Mesothelial cell of epicardium (in vitro differentiated cells): ENCODE results near the gene GNAI2. TPM values are rescaled to one million over a fixed set of nuclear protein-coding genes. Genes with fewer than 3 reads are reported as not detected.
"Not testable (repeated sequence)": the region's sequence is repeated elsewhere in the genome, so short reads cannot be mapped to it uniquely, and the experiment has no call there.

ENCODE experiments used
- DNase-seq, 2 experiments: peaks; one replicate each; pipeline ENCODE4 v3.0.0; 2021; ENCODE audit warnings: low spot score in 2 of 2; ENCODE audit not compliant: unreplicated experiment in 2 of 2
- H3K27ac Mint-ChIP-seq: 2 replicates; pipeline ENCODE4 v1.8.0; 2021; ENCODE audit warnings: mixed read lengths
- H3K27me3 Mint-ChIP-seq: 2 replicates; pipeline ENCODE4 v1.8.0; 2021; ENCODE audit warnings: low read depth, mixed read lengths
- H3K36me3 Mint-ChIP-seq: 2 replicates; pipeline ENCODE4 v1.8.0; 2021; ENCODE audit warnings: mixed read lengths
- H3K4me1 Mint-ChIP-seq: 2 replicates; pipeline ENCODE4 v1.8.0; 2021; ENCODE audit warnings: mixed read lengths
- H3K4me3 Mint-ChIP-seq: 2 replicates; pipeline ENCODE4 v1.8.0; 2021; ENCODE audit warnings: mild to moderate bottlenecking, moderate library complexity, mixed read lengths
- H3K9me3 Mint-ChIP-seq: 2 replicates; pipeline ENCODE4 v1.8.0; 2021; ENCODE audit warnings: mixed read lengths
- total RNA-seq: library from RNA; stranded (reverse); gene quantifications from 3 replicates; pipeline ENCODE4 v1.2.1, GENCODE V29; 2021
- TF ChIP-seq, protein P1 (sequence below): fragments of 200-600 bp; sonication (generic); IDR thresholded peaks from one replicate; pipeline ENCODE4 v1.5.0; 2021; ENCODE audit warnings: antibody characterized with exemption; ENCODE audit not compliant: unreplicated experiment

Gene GNAI2
- total RNA-seq, 1 donor from 2014 or later = 156 TPM

DNA sequence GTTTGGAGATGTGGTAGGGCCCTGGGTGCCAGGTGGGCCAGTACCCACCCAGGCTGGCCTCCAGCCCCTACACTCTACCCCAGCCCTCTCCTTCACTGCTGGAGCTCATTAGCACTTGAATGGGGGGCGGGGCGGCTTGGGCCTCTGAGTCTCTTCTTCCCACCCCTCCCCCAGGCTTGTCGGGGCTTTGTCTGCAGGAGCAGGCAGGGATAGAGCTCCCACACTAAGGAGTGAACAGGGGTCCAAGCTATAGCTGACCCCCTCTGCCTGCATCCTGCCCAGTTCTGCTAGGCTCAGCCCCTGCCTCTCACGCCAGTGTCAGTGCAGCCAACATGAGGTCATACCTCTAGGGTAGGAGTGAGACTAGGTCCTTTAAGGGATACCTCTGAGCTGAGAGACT lies 5.2 kb downstream of the GNAI2 start:
- Mint-ChIP-seq H3K9me3 (no peaks in the 10 kb centered on the region), H3K27ac (peak overlapping the region; percentile 83), H3K36me3 (no peaks in the 10 kb centered on the region), H3K4me3 (no peak overlapping the region), H3K4me1 (peaks cover 52% of the 10 kb centered on the region), H3K27me3 (no peaks in the 10 kb centered on the region)
- DNase-seq = no peak
- TF ChIP-seq, protein P1, sequence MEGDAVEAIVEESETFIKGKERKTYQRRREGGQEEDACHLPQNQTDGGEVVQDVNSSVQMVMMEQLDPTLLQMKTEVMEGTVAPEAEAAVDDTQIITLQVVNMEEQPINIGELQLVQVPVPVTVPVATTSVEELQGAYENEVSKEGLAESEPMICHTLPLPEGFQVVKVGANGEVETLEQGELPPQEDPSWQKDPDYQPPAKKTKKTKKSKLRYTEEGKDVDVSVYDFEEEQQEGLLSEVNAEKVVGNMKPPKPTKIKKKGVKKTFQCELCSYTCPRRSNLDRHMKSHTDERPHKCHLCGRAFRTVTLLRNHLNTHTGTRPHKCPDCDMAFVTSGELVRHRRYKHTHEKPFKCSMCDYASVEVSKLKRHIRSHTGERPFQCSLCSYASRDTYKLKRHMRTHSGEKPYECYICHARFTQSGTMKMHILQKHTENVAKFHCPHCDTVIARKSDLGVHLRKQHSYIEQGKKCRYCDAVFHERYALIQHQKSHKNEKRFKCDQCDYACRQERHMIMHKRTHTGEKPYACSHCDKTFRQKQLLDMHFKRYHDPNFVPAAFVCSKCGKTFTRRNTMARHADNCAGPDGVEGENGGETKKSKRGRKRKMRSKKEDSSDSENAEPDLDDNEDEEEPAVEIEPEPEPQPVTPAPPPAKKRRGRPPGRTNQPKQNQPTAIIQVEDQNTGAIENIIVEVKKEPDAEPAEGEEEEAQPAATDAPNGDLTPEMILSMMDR = no peak

DNA sequence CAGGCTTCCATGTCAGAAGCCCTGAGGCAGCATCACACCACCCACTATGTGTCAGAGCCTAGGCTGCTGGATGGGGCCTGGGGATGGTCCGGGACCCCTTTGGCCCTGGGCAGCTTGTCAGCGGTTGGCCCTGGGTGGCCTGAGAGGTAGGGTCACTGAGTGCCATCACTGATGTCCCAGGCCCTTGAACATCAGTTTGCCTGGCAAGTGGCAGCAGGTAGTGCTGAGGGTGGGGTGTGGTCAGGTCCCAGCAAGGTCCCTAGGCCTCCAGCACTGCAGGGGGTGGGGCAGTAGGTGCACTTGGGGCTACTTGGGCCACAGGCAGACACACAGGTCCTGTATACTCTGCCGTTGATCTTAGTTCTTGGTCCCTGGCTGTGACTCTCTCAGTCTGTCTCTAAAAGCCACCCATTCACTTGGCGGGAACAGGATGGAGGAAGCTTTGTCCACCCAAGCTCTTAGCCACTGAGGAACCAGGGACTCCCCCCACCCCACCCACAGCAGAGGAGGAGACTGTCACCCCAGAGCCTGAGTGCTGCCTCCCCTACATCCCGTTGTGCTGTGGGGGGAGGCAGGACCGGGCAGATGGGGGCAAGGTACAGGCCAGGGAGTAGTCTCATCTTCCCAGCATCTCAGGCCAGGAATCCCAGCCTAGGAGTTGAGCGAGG lies 5.8 kb downstream of the GNAI2 start:
- no peaks in the 10 kb centered on the region for H3K36me3 Mint-ChIP-seq
- H3K4me1 Mint-ChIP-seq = peaks cover 57% of the 10 kb centered on the region
- no peak overlapping the region for H3K27ac Mint-ChIP-seq
- TF ChIP-seq, protein P1 = no peak
- H3K4me3 Mint-ChIP-seq = no peak overlapping the region
- no peaks in the 10 kb centered on the region for H3K27me3 Mint-ChIP-seq
- H3K9me3 Mint-ChIP-seq = no peaks in the 10 kb centered on the region
- no peak for DNase-seq

DNA sequence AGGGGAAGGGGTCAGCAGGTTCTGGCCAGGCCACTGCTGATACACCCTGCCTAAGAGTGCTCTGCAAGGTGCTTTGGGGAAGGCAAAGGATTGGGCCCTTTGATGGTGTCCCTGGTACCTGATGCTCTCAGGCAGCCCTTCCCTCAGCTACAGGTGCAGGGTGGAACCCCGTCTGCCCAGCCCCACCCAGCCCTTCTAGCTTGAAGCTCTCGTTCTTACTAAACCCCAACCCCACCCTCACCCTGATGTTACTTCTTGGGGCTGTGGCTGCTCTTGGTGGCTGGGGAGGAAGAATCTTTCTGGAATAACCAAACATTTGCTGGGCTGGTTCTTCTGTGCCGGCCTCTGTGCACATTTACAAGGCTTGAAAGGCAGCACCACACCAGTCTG lies 6.4 kb downstream of the GNAI2 start:
- no peak for DNase-seq
- no peak overlapping the region for H3K4me3 Mint-ChIP-seq

DNA sequence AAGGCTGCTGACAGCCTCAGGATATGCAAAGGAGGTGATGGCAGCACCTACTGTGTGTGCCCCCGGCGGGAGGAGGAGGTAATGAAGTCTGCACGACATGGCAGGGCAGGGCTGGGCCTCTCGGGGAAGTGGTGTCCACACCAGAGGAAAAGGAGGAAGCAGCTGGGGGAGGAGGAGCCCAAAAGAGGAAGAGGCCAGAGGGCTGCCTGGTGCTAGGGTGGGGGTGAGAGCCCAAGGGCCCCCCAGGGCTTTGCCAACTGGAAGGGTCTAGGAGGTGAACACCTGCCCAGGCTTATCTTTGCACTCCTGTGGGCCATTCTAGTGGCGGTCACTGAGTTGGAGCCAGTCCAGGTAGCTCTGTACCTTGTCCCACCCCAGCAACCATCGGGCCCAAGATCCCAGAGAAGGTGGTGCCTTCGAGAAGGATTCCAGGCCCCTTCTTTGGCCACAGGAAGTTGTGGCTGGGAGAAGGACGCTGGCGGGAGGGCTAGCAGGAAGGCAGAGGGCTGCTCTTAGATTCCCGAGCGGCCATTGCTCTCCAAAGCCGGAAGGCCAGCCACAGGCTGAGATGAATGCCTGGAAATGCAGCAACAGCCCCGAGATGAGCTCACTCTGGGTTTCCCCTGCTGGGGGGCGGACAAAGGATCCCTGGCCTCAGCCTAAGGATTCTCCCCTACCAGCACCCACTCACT lies 7.0 kb downstream of the GNAI2 start:
- Mint-ChIP-seq H3K4me3 (no peak overlapping the region), H3K27me3 (no peaks in the 10 kb centered on the region), H3K36me3 (no peaks in the 10 kb centered on the region), H3K27ac (peak overlapping the region; percentile 64), H3K9me3 (no peaks in the 10 kb centered on the region), H3K4me1 (peaks cover 53% of the 10 kb centered on the region)
- TF ChIP-seq, protein P1 = no peak
- no peak for DNase-seq

More for the DNA sequence above, 6.4 kb downstream of the GNAI2 start:
- Mint-ChIP-seq H3K27me3 (no peaks in the 10 kb centered on the region), H3K36me3 (no peaks in the 10 kb centered on the region), H3K9me3 (no peaks in the 10 kb centered on the region), H3K4me1 (peaks cover 57% of the 10 kb centered on the region), H3K27ac (peak overlapping the region; percentile 64)
- TF ChIP-seq, protein P1 = no peak

DNA sequence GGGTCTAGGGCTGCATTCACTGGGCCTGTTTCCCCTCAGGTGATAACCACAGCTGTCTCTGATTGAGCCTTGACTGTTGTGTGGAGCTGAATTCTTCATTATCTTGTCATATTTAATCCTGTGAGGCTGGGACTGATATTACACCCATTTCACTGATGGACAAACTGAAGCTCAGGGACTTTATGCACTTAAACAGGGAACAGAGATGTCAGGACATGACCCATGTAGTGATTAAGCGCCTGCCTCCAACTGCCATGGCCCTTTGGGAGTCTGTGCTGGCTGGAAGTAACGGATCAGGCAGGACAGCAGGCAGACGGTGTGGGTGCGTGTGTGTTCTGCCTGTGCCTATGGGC lies 7.5 kb downstream of the GNAI2 start:
- DNase-seq = no peak
- Mint-ChIP-seq H3K27me3 (no peaks in the 10 kb centered on the region), H3K4me3 (no peak overlapping the region), H3K27ac (peak overlapping the region; percentile 73), H3K36me3 (peaks cover 2% of the 10 kb centered on the region), H3K9me3 (no peaks in the 10 kb centered on the region), H3K4me1 (peaks cover 50% of the 10 kb centered on the region)
- TF ChIP-seq, protein P1 = no peak

DNA sequence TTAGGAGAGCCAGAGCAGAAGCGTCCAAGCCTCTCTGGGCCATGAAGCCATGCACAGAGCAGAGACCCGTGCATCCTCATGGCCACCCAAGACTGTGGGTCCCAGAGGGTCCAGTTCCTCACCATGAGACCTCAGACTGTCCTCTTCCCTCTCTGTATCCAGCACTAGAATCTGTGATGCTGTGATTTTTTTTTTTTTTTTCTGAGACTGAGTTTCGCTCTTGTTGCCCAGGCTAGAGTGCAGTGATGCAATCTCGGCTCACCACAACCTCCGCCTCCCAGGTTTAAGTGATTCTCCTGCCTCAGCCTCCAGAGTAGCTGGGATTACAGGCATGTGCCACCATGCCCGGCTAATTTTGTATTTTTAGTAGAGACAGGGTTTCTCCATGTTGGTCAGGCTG lies 8.8 kb downstream of the GNAI2 start:
- H3K4me1 Mint-ChIP-seq = peaks cover 37% of the 10 kb centered on the region
- H3K36me3 Mint-ChIP-seq, DNase-seq, H3K27me3 Mint-ChIP-seq, H3K4me3 Mint-ChIP-seq, H3K9me3 Mint-ChIP-seq: not testable (repeated sequence)
- H3K27ac Mint-ChIP-seq = peak overlapping the region; percentile 92
